ENCODE results near the gene SARM1.

Gene SARM1

GRCh38 chr17:28369684-28370034 is 1.8 kb upstream of the SARM1 start:
- DNase-seq, result no peak

- DNase-seq, result peak; percentile 45
Observed at GRCh38 chr17:28370035-28370743, 1.3 kb upstream of the SARM1 start, which contains the start of gene VTN. Gene VTN, minus strand, starts transcription at chr17:28370307. Its CDS starts 104 bp downstream, at chr17:28370203.

GRCh38 chr17:28370744-28371103 is 770 bp upstream of the SARM1 start:
- no peak for DNase-seq

GRCh38 chr17:28372203-28372944 is 880 bp downstream of the SARM1 start:
- peak; percentile 62 for DNase-seq

GRCh38 chr17:28372945-28373274 is 1.4 kb downstream of the SARM1 start:
- no peak for DNase-seq

- DNase-seq, result peak; percentile 22
Observed at GRCh38 chr17:28379814-28380801, 8.6 kb downstream of the SARM1 start.

- peak; percentile 77 for DNase-seq
Observed at GRCh38 chr17:28381141-28381825, 9.8 kb downstream of the SARM1 start.

- DNase-seq, result peak; percentile 31
Observed at GRCh38 chr17:28384281-28385036, 13.0 kb downstream of the SARM1 start.

GRCh38 chr17:28385037-28385400 is 13.5 kb downstream of the SARM1 start:
- no peak for DNase-seq

- DNase-seq, result no peak
Observed at GRCh38 chr17:28385406-28385805, 13.9 kb downstream of the SARM1 start.

- no peak for DNase-seq
Observed at GRCh38 chr17:28386391-28386790, 14.9 kb downstream of the SARM1 start.

- no peak for DNase-seq
Observed at GRCh38 chr17:28388106-28388505, 16.6 kb downstream of the SARM1 start.

GRCh38 chr17:28390141-28390540 is 18.6 kb downstream of the SARM1 start:
- DNase-seq, result no peak

- DNase-seq, result no peak
Observed at GRCh38 chr17:28390563-28390962, 19.1 kb downstream of the SARM1 start.

- DNase-seq, result no peak
Observed at GRCh38 chr17:28390984-28391383, 19.5 kb downstream of the SARM1 start.

GRCh38 chr17:28391401-28391800 is 19.9 kb downstream of the SARM1 start:
- no peak for DNase-seq

- no peak for DNase-seq
Observed at GRCh38 chr17:28392491-28392890, 21.0 kb downstream of the SARM1 start.

GRCh38 chr17:28394337-28395116 is 23.0 kb downstream of the SARM1 start:
- no peak for DNase-seq

- no peak for DNase-seq
Observed at GRCh38 chr17:28395426-28395825, 23.9 kb downstream of the SARM1 start.

GRCh38 chr17:28395968-28396367 is 24.5 kb downstream of the SARM1 start:
- no peak for DNase-seq

- DNase-seq, result no peak
Observed at GRCh38 chr17:28396635-28397239, 25.2 kb downstream of the SARM1 start.

Measured in eye (tissue), 1 donor.